ENCODE data around the gene SYT1.
A peak's percentile ranks its signal among the peaks of the same experiment; 100 is the strongest.
"Not testable (repeated sequence)": the region's sequence is repeated elsewhere in the genome, so short reads cannot be mapped to it uniquely, and the experiment has no call there.

The SYT1 gene

DNA sequence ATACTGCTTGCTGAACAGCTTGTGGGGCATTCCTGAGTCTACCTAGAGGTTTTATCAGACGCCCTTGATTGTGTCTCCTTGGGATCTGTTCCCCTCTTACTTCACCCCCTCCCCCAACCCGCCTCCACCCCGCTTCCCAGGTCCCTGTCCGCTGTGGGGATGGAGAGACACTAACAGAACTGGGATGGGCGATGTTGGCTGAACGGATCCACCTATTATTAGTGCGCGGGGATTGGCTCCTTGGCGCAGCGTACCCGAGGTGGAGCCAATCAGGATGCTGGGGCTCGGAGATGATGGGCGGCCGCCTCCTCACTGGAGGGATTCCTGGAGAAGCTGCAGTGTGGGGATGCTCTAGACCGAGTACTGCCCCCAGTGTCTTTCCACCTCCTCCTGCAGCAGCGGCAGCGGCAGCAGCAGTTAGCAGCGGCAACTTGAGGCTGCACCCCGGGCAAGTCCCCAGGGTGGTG lies at the start of gene SYT1:
Gene SYT1, plus strand, starts transcription at position 372 of the 467 bp plus-strand sequence.
- no peak for DNase-seq

DNA sequence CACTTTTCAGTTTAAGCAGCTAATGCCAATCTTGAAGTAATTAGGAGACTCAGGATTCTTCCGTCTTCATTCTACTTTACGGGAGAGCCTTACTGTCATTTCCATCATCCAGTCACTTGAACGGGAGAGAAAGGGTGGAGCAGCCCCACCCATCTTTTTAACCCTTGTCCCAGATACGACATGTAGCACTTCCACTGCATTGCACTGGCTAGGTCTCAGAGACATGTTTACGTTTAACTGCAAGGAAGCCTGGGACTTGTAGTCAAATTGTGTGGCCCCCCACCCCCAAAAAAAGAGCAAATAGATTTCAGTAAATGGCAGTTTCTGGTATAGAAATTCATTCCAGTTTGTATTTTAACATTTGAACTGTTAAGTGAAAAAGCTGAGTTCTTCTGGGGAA lies 46.1 kb upstream of the SYT1 start:
- DNase-seq: no peak

DNA sequence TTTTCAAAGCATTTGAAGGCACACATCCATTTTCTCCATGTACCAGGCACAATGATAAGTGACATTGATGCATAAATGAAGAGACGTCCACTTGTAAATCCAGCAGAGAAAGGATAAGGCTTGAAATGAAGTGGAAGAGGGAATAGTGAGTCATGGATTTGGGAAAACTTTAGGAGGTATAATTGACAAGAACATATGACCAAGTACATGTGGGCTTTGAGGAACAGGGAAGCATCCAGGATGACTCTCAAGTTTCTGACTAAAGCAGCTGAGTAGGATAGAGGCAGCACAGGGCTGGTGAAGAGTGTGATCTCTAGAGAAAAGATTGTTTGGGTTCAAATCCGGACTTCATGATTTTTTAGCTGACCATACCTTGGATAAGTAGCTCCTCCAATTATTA lies 43.6 kb upstream of the SYT1 start:
- DNase-seq: no peak

- DNase-seq: no peak
These were observed 39.7 kb upstream of the SYT1 start for GRCh38 chr12:78824918-78825317.

DNA sequence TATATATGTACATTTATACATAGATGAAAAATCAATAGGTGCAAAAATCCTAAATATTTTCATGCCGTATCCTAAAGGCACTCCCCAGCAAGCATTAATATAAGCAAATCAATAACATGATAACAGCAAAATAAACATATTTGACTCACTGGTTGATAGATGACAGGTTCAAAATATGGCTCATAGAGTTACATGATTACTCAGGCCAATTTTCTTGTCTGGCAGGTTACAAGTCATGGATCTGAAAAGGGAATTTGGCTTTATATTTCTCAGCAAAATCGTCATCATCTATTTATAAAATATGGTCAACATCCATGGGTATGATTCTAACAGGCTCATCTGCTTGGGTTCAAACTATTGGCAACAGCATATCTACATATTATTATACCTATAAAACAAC lies 34.9 kb upstream of the SYT1 start:
- no peak for DNase-seq

GRCh38 chr12:78835493-78835892 lies 29.1 kb upstream of the SYT1 start:
- DNase-seq: no peak

DNA sequence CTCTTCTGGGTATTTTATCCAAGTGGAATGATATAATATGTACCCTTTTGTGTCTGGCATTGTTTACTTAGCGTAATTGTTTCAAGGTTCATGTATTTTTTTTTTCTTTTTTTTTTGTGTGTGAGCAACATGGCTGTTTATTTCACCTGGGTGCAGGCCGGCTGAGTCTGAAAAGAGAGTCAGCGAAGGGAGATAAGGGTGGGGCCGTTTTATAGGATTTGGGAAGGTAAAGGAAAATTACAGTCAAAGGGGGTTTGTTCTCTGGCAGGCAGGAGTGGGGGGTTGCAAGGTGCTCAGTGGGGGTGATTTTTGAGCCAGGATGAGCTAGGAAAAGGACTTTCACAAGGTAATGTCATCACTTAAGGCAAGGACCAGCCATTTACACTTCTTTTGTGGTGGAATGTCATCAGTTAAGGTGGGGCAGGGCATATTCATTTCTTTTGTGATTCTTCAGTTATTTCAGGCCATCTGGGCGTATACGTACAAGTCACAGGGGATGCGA lies 24.0 kb upstream of the SYT1 start:
- DNase-seq: not testable (repeated sequence)

DNA sequence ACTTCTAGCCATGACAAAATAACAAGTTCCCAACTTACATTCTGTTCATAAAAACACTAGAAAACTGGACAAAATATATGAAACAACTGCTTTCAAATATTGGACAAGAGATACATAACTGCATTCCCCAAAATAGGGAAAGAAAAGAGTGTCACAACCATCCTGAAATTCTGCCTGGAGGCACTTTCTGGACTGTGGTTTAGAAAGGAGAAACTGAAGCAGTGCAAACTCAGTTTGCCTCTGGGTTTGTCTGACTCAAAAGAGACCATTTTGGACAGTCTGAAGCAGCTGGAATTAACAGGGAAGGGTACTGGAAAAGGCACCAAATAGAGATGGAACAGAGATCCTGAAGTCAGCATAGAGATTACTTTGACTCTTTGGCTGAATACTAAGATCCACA lies 11.3 kb upstream of the SYT1 start:
- no peak for DNase-seq

GRCh38 chr12:78863482-78864402 lies 832 bp upstream of the SYT1 start:
- no peak for DNase-seq

DNA sequence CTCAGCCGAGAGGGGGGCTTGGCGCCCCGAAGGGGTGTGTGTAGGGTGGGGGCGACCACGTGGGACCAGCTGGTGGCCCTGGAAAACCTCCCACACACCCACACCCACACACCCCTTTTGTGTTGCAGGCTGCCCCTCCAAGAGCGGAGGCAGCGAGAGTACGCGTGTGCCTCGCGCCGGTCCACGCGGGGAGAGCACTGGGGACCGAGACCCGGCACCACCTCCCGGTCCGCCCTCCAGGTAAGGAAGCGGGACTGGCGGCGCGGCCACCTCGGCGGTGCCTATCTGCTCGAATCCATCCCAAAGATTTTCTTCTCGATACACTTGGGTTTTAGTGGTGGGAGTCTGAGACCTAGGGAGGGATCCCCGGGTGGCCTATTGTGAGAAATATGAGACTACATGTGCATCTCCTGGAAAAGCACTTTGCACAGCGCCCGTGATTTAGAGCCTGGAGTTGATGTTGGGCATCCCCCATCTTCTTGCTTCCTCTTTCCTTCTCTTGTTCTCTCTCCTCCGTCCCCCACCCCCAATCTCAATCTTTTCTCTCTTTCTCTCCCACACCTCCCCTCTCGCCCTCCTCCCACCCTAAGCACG lies 393 bp downstream of the SYT1 start:
- no peak for DNase-seq

GRCh38 chr12:78865516-78865915 lies 942 bp downstream of the SYT1 start:
- DNase-seq: no peak

DNA sequence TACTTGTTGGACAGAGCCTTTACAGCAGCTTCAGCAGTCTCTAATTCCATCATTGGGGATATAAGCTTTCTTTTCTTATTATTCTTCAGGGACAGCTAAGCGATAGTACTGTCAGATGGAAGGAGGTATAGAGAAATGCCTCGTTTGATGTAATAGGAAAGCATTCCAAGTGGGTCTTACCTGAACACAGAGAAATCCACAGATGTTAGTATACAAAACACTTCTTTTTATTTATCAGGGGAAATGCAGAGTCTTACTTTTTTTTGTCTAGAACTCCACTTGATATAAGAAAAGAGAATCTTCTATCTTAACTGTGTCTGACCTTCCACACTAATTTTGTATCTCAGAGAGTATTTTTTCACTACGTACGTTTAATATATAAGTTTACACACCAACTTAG lies 1.9 kb downstream of the SYT1 start:
- DNase-seq: no peak

DNA sequence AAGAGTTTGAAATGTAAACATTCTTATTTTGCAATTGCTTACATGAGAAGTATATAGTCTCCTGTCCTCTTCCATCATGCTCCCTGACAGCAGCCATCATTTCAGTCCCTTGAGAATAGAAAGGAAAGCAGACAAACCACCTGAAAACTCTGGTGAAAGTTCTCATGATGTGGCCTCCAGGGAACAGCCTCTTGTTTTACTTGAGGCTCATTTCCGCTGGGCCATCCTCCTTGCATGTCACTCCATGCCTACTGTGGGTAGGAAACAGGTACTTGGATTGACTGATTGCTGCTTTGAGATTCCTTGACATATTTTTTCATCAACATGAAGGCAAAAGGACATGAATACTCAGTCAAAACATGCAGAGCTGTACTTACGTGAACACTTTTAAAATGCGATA lies 6.0 kb downstream of the SYT1 start:
- no peak for DNase-seq

GRCh38 chr12:78871566-78871965 lies 7.0 kb downstream of the SYT1 start:
- no peak for DNase-seq

- no peak for DNase-seq
These were observed 13.9 kb downstream of the SYT1 start for GRCh38 chr12:78878459-78878858.

DNA sequence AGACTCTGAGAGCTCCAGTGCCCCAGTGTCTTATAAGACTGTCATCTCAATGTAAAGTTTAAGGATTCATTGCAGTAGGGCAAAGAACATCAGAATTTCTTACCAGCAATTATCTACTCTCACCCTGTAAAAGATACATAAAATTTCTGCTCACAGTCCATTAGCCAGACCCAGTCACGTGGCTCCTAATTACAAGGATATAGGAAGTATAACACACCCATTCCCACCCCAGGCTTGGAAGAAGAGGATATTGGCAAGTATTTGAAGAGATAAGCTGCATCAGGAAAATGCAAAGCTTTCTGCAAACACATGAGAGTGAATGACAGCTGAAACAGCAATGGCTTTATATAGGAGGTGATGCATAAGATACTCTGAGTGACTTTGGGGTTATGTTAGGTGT lies 14.3 kb downstream of the SYT1 start:
- DNase-seq: no peak

DNA sequence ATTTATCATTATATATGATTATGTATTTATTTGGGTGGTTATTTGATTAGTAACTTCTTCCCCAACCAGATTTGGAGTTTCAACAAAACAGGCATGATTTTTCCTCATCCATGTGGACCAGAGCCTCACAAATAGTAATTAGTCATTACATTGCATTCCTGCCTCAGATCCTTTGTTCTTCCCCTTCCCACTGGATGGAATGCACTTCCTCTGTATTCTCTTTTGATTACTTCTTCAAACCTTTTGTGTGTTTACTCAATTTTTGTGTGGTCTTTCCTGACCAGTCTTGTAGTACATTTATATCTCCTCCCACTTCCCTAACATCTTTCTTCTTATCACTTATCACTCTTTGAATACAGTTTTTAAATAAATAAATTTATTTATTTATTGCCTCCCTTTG lies 15.5 kb downstream of the SYT1 start:
- no peak for DNase-seq

- no peak for DNase-seq
These were observed 17.1 kb downstream of the SYT1 start for GRCh38 chr12:78881685-78882084.

DNA sequence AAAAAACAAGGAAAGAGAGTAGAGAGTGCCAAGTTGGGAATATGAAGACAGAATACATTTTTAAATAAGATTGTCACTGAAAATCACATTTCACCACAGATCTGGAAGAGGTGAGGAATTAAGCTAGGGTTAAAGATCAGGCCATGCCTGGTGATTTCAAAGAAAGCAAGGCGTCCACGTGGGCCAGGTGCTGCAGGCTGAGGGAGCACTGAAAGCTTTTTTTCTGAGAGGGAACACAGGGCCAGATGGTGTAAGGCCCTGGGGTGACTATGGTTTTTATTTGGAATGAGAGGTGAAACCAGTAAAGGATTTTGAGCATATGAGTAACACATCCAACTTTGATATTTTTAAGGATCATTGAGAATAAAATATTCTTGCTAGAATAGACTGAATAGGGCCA lies 20.9 kb downstream of the SYT1 start:
- no peak for DNase-seq

- DNase-seq: peak; percentile 4
These were observed 22.3 kb downstream of the SYT1 start for GRCh38 chr12:78886719-78887407.

- DNase-seq: no peak
These were observed 22.9 kb downstream of the SYT1 start for GRCh38 chr12:78887444-78887843.

DNA sequence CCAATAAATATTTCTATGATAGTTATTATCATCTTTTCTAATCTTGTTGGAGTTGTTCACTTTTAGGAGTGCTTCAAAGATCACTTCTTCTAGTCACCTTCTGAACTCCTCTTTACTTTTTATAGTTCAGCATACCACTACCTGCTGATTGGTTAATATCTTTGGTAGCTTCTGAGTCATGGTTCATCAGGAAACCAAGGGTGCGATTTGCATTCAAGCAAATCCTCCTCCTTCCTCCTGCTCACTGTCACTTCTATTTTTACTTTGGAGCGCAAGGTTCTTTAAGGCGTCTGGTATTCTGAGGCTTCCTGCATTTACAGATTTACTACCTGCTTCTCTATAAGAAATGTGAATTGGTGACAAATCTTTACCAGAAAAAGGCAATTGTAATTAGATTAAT lies 24.0 kb downstream of the SYT1 start:
- peak; percentile 15 for DNase-seq

DNA sequence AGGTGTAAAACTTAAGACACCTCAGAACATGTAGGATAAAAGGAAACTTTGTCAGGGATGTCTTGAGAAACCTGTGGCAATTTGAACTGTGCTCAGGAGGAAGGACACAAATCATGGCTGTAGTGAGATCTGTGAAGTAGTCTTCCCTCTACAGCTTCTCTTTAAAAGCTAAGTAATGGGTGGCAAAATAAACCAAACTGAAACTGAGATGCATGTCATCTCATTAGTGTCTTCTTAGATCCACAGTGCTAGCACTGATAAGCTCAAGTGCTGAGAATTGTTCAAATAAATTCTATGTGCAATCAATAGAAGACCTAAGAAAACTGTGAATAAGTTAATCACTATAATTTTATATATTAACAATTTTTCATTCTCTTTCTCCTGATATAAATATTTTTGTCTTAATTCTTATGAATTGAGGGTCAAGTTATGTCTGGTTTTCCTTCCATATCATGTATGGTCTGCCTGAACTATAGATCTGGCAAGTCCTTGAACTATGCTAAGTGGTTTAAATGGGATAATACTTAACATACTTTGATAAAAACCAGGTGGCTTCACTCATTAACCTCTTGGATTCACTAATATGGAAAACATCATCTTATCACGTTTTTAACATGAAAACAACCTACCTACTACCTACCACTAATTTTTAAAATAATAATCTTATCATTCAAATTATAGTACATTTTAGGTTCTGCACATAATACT lies 27.2 kb downstream of the SYT1 start:
- no peak for DNase-seq
